Activated CD8-positive, alpha-beta memory T cell treated with anti-CD3 and anti-CD28 coated beads for 1 hour (primary cell): ENCODE data around the gene SOBP.

Experiments
- DNase-seq, 2 donors: peaks; one replicate each; pipeline ENCODE4 v3.0.0-alpha.2; 2020; ENCODE audit warnings: low read depth in 1 of 2; ENCODE audit errors: extremely low read depth in 1 of 2

SOBP gene

DNA sequence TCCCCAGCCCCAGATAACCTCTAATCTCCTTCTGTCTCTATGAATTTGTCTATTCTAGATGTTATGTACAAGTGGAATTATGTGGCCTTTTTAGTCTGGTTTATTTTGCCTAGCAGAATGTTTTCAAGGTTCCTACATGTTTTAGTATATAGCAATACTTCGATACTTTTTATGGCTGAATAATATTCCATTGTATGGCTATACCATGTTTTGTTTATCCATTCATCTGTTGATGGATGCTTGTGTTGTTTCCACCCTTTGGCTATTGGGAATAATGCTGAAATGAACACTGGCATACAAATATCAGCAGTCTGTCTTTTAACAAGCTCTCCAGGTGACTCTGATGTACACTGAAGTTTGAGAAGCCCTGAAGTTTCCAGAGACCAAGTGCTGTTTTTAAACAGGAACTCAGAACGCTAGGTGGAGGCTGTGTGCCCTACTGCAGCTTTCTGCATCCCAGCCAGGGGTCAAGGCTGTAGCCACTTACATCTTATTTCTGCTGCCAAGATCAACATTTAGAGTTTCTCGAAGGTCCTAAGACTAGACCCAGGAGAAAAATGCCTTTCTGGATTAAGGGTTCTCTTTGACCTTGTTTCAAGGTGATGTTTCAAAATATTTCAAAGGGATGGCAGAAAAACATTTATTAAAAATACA lies 123.0 kb downstream of the SOBP start:
- DNase-seq, result no peak

DNA sequence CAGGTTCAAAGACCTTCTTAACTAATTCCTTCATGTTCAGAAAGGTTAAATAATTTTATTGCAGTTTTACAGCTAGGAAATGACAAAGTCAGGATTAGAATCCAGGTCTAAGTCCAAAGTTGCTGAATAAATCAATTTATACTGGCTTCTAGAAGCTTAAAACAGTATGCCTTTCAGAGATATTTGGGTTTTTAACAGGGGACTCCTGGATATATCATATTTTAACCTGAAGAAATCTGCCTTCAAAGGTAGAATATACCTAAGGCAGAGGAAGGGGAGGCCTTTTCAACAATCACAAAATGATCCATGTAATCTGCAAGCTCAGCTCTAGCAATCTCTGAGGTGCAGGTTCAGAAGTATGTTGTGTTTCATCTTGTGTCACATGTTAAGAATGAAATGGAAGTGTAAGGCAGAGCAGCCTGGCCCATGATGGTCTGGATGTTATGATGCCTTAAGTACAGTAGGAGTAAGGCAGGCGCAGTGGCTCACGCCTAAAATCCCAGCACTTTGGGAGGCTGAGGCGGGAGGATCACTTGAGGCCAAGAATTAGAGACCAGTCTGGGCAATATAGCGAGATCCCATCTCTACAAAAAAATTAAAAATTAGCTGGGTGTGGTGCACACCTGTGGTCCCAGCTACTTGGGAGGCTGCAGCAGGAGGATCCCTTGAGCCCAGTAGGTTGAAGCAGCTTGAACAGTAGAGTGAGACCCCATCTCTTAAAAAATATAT lies 123.9 kb downstream of the SOBP start:
- no peak for DNase-seq

DNA sequence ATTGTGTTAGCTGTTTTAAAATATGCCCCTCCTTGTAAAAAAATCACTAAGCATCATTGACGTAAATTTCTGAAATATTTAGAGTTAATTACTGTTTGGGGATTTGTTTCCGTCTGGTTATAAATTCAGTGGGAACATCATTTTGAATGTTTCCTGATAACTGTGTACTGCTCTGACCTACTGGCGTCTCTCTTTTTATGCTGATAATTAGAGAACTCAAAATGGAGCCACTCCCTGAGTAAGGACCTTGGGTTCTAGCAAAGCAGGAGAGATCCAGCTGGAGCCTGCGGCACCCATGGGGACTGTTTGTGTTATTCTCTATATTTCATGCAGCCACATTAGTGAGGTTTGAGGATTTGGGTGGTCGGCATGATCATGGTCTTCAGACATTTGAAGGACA lies 124.9 kb downstream of the SOBP start:
- no peak for DNase-seq

DNA sequence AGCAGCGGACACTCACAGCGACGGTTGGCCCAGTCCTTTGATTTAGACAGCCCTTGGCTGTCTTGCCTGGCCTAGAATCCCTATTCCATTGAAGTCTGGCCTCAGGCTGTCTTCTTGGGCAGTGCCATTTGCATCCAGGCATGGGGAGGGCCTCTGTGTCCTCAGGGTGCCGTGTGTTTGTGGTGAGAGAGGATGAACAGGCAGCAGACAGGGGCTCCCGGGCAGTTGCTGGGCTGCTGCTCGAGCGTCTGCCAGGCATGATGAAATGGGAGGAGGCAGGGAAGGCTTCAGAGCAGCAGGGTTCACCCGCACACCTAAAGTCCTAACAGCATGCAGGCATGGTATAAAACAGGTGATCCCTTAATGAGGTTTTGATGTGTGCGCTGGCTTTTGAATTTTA lies 126.9 kb downstream of the SOBP start:
- DNase-seq, result no peak

DNA sequence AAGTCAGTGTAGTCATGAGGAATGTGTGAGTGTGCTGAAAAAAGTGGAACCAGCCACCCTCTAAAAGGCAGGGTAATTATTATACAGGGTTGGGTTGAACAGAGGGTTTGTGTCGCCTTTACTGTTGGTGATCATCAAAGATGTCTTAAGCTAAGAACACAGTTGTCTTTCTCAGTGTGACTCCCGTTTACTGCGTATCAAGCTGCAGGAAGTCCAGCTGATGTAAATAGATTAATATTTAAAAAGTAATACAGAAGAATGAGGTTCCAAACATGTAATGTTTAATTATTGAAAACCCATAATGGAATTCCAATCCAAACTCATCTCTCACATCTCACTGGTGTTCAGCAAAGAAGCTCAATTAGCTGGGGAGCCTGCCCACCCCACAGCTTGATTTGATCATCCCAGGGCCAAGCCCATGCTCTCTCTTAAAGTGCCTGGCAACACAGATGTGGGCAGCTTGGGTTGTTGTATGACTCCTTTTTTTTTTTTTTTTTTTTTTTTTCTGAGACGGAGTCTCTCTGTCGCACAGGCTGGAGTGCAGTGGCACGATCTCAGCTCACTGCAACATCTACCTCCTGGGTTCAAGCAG lies 127.5 kb downstream of the SOBP start:
- DNase-seq, result no peak

DNA sequence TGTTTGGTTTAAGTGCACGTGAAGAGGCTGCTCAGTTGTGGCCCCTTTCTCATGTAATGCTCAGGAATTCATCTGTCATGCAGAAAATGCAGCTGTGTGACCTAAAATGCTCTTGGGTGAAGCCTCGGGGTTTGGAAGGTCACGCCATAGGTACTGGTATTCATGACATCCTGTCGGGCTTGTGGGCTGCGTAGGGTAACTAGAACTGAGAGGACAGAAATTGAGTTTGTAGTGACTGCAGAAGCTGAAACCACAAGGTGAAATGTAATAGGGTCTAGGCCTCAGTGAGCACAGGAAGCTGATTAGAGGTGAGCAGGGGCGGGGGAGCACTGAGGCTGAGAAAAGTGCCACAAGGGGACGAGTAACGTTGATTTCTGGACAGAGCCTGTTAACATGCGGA lies 128.8 kb downstream of the SOBP start:
- peak in 1 of 2 donors; percentile 7 for DNase-seq

- DNase-seq, result no peak
Observed at GRCh38 chr6:107620732-107621131, 130.8 kb downstream of the SOBP start.

GRCh38 chr6:107621229-107621937 lies 131.5 kb downstream of the SOBP start:
- no peak for DNase-seq

- no peak for DNase-seq
Observed at GRCh38 chr6:107622269-107622668, 132.4 kb downstream of the SOBP start.

DNA sequence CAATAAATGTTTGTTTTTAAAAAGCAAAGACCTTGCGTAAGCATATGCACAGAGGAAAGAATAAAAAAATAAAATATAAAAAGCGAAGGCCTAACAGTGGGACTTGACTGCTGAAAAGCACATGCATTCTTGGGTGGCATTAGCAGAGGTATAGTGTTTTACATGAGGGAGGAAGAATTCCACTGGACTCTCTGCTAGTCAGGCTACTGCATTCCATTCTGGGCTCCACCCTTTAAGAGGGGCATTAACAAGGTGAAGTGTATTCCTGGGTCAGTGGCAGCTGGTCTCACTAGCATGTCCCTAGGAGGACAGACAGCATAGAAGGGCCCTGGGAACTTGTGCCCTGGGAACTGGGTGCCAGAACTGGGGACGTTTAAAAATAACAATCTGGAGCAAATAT lies 134.1 kb downstream of the SOBP start:
- no peak for DNase-seq

DNA sequence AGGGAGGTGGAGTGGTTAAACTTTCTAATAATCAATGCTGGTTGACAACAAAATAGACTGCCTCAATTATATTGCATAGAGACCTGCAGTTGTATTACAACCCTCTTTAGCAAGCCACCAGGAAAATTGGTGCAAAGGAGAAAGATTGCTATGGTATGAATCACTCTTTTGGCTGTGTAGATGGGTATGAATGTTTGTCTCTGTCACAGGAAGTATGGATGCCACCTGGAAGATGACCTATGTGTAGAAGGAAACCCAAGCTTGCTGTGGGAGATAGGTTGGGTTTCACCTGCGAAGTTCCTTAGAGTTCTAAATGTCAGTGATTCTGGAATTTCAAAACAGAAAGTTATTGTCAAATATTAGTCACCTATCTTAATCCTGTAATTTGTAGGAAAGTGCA lies 134.6 kb downstream of the SOBP start:
- DNase-seq, result no peak

GRCh38 chr6:107625264-107625663 lies 135.3 kb downstream of the SOBP start:
- no peak for DNase-seq

DNA sequence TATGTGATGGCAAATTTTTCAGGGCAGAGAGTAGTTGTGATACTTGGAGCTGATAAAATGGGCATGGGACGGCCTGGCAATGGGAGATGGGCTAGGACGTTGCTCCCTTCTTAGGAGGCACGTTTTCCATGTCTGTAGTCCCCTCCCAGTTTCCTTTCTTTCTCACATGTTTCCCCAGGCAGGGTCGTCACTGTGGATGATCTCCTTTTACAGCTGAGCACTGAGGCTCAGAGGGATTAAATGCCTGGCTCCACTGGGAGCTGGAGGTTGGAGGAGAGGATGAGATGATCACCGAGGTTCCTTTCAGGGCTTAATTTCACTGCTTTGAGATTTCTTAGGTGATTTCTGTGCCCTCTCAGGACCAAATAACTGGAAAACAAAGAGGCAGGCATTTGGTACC lies 136.7 kb downstream of the SOBP start:
- no peak for DNase-seq

DNA sequence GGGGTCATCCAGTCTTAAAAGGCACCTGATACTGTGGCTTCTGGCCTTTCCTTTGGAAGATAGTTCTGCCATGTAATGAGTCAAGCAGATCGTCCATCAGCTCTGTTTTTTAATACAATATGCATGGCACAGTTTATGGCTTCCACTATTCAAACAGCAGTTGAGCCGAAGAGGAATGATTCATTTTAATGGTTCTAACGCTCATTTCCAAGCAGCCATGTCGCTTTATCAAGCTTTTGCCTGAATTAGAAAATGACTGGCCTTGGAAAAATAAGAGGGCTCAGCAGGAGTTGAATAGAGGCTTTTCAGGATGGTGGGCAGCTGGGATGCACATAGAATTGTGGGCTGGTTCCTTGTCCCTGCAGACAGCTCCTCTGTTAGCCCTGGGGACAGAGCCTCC lies 138.1 kb downstream of the SOBP start:
- DNase-seq, result no peak

DNA sequence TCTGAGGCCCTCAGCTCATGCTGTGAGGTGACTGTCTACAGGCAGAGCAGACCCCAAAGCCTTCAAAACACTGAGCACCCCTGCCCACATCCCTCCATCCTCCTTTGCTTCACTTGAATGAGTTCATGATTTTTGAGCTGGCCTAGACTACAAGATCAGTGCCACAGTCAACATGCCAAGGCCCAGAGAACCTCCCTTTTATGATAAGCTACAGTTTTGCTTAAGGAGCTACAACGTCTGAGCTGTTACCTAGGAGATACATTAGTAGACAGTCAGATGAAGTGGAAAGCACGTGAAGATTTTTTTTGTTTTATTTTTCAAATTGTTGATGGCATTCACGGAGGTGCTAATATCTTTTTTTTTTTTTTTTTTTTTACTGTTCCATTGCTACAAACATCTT lies 139.0 kb downstream of the SOBP start:
- no peak for DNase-seq

DNA sequence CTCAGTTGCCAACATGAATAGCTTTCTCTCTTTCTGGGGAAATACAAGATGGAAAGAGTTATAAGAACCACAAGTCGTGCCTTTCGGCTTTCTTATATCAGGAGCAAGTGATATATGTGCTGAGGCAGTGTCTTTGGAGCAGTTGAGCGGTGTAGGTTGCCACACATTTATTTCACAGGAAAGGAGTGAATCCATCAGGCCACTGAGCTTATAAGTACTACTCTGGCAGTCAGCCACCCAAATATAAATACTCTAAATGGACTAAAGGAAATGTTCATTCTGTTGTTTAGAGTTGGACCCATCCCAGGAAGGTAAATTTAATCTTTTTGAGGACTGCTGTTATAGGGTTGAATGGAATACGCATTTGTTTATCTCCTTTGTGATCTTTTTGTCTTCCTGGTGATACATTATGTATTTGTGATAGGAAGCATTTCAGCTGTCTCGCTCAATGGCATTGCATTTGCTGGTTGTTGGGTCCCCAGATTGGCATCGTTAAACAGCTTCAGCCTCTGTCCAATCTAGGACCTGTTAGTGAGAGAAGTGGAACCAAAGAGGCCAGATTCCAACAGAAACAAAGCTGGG lies 139.7 kb downstream of the SOBP start:
- no peak for DNase-seq

DNA sequence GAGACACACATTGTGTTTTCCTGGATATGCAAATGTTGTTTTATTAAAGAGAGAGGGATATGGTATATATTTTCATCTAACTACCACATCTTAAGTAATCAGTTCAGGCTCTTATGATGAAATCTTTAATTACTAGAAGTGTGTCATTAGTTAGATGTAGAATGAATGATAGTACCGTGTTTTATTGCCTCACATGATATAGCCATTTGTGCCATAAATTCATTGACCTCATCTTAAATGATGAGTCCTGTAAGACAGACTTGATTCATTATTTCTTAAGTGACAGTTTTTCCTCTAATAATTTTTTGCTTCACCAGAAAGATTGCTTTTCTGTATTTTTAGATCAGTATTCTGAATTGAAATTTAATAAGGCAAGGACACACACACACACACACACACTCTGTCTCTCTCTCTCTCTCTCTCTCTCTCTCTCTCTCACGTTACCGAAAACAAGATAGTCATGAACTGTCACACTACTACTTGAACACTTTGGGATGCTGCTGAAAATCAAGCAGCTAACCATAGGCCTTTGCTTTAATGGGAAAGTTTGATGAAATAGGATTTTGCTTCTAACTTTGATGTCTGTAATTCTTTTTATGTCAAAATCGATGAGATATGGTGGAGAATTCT lies 140.5 kb downstream of the SOBP start:
- no peak for DNase-seq

GRCh38 chr6:107632381-107633136 lies 142.6 kb downstream of the SOBP start:
- no peak for DNase-seq

DNA sequence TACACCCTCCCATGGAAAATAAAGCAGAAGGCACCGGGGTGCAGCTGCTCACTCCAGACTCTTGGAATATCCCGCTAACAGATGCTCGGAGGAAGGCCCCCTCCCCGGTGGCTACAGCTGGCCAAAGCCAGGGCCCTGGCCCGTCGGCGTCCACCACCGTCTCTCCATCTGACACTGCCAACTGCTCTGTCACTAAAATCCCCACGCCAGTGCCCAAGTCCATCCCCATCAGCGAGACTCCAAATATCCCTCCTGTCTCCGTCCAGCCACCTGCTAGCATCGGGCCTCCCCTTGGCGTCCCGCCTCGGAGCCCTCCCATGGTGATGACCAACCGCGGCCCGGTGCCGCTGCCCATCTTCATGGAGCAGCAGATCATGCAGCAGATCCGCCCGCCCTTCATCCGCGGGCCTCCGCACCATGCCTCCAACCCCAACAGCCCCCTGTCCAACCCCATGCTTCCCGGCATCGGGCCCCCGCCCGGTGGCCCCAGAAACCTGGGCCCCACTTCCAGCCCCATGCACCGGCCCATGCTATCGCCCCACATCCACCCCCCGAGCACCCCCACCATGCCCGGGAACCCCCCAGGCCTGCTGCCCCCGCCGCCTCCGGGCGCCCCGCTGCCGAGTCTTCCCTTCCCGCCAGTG lies 143.9 kb downstream of the SOBP start:
- DNase-seq, result no peak
